Heart left ventricle (tissue), 16 donors: ENCODE measurements around the gene BMP8A. TPM values are rescaled to one million over a fixed set of nuclear protein-coding genes. Genes with fewer than 3 reads are reported as not detected.
"Not testable (repeated sequence)": the region's sequence is repeated elsewhere in the genome, so short reads cannot be mapped to it uniquely, and the experiment has no call there.

Source experiments
- ATAC-seq, 4 donors: fragments of 200-7000 bp; cut with Tn5 transposase; one replicate each; pipeline ENCODE4 v1.9.1; 2020 to 2022; ENCODE audit warnings: moderate library complexity in 4 of 4, mild to moderate bottlenecking in 3 of 4, moderate number of reproducible peaks in 1 of 4
- DNase-seq, 5 donors: peaks; one replicate each; pipeline ENCODE4 v3.0.0-alpha.2; 2020
- H3K27ac ChIP-seq, 12 donors: fragments of 200-600 bp; sonication (generic) in 4 of 12; one replicate each; pipeline versions ENCODE4 v1.5.0 to v1.8.0; 2016 to 2022; ENCODE audit warnings: mild to moderate bottlenecking in 2 of 12
- H3K27me3 ChIP-seq, 9 donors: fragments of 200-600 bp; sonication (generic) in 2 of 9; one replicate each; pipeline versions ENCODE4 v1.5.1 to v1.8.0; 2016 to 2022; ENCODE audit warnings: mild to moderate bottlenecking in 3 of 9
- H3K36me3 ChIP-seq, 9 donors: fragments of 200-600 bp; sonication (generic) in 2 of 9; one replicate each; pipeline versions ENCODE4 v1.5.0 to v1.8.0; 2018 to 2022; ENCODE audit warnings: mild to moderate bottlenecking in 2 of 9
- H3K4me1 ChIP-seq, 12 donors: fragments of 200-600 bp; sonication (generic) in 4 of 12; one replicate each; pipeline versions ENCODE4 v1.5.0 to v1.8.0; 2016 to 2022; ENCODE audit warnings: mild to moderate bottlenecking in 3 of 12
- H3K4me3 ChIP-seq, 12 donors: fragments of 200-600 bp; sonication (generic) in 4 of 12; one replicate each; pipeline versions ENCODE4 v1.5.0 to v1.8.0; 2017 to 2022; ENCODE audit warnings: mild to moderate bottlenecking in 9 of 12, moderate library complexity in 4 of 12
- H3K9me3 ChIP-seq, 12 donors: fragments of 200-600 bp; sonication (generic) in 4 of 12; one replicate each; pipeline versions ENCODE4 v1.5.0 to v1.8.0; 2016 to 2022; ENCODE audit warnings: mild to moderate bottlenecking in 1 of 12
- POLR2A ChIP-seq, 2 donors: fragments of 450-650 bp; IDR thresholded peaks; one replicate each; pipeline ENCODE4 v1.6.1; 2017; ENCODE audit warnings: antibody characterized with exemption in 2 of 2, mild to moderate bottlenecking in 2 of 2, moderate library complexity in 2 of 2
- WGBS, 4 donors: extraction: QIAGEN DNeasy Blood & Tissue Kit in 2 of 4; methylation state at CpG; one replicate each; pipeline versions ENCODE4 v1.1.5 to v1.1.7; 2013 to 2018; 5-methylcytosine and 5-hydroxymethylcytosine counted together
- intact Hi-C, 10 donors: fragments of 100-400 bp; cut with DNase I; formaldehyde crosslinking; loops; one replicate each; pipeline versions ENCODE4 v1.11.1 to v1.14.2; 2022
- polyA plus RNA-seq, 2 donors: library from polyadenylated mRNA; stranded (reverse); fragments of 200-250 nt; gene quantifications; one replicate each; pipeline ENCODE4 v1.2.3, GENCODE V29; 2013
- total RNA-seq, 9 donors: library from RNA; depleted of rRNA in 2 of 9; stranded (reverse); fragments of >200 nt in 2 of 9; fragmentation: NEBNext Ultra II Directional in 3 of 9; extraction: Animal tissue kit (Norgen Biotek cat#: 25700) in 3 of 9; gene quantifications; one replicate each; pipeline versions ENCODE4 v1.1.0 to v1.2.4, GENCODE V29; 2016 to 2023
- TF ChIP-seq, protein P1 (sequence below), 12 donors: fragments of 200-600 bp; sonication (generic) in 4 of 12; IDR thresholded peaks; one replicate each; pipeline versions ENCODE4 v1.5.0 to v1.8.0; 2018 to 2022; ENCODE audit warnings: antibody characterized with exemption in 12 of 12, mild to moderate bottlenecking in 5 of 12
- donor health status: ischemic (EF 13 %, LVEDD 7.1; RV severe dilation, severe dysfunction).
- donor health status: healthy with polysubstance abuse.
- donor health status: DM: no; HTN: yes; CAD: no.
- donor health status: DM: no; HTN: no; CAD: no.
- donor health status: ischemic (EF 25% LVEDD 6.9; RV normal size, moderate dysfunction).
- donor health status: ischemic (EF 25% LVEDD 5.7; RV mildly dilated, moderate dysfunction).
- donor health status: healthy.
- donor health status: DM: yes; HTN: yes; CAD: no.
- donor health status: ischemic (EF 35%, LVEDD 5.7; RV mildly dilated, moderate dysfunction).
- donor health status: nonischemic (EF 11% LVEDD 7.7; RV severe dilation, severe dysfunction).
- donor health status: DM: yes; HTN: yes; CAD: no.
- donor health status: PGD.
- donor health status: ischemic (EF 29% LVEDD 5.4; RV normal size, mild dysfunction).
- donor health status: nonischemic (EF 23%, LVEDD 6.1; RV moderate dilation, normal function).

BMP8A gene
- total and polyA plus RNA-seq, 11 donors = 0.22 to 2.4 (median 0.60) TPM; not detected in 2

DNA sequence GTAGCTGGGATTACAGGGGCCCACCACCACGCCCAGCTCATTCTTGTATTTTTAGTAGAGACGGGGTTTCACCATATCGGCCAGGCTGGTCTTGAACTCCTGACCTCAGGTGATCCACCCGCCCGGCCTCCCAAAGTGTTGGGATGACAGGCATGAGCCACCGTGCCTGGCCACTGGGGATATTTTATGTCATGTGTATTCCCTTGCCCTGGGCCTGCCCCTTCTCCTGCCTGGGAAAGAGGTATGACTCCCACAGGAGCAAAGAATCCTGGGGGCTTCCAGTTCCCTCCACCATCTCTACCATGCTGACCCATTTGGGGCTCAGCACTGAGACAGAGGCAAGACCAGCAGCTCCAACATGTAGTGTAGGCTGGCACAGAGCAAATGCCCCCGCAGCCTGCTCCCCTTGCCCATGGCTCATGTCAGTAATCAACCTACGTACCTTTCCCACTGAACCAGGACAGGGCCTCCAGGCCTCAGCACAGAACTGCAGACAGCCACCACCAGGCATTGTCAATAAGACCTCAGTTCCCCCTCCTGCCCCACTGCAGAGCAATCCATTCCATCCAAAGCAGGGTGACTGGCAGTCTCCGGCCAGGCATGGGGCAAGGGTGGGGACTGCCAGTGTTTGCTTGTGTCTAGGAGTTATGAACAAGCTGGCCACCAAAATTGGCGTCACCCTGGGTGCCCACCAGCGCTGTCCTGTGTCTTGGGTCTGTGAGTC, 35.2 kb downstream of the BMP8A start:
- DNase-seq (no peak), ATAC-seq (no peak)
- H3K36me3 ChIP-seq = peaks cover 0 to 50% (median 36%) of the 10 kb centered on the region in 9 donors
- peak overlapping the region in 4 of 12 donors; percentile 12 to 53 (median 34) for H3K27ac ChIP-seq
- intact Hi-C loops = no loop called here
- no peak overlapping the region for H3K4me3 ChIP-seq
- no peaks in the 10 kb centered on the region for H3K27me3 ChIP-seq
- 96 to 98% (median 97%) methylated on average over 11 of the region's 11 CpGs for WGBS, 4 donors
- TF ChIP-seq, protein P1, sequence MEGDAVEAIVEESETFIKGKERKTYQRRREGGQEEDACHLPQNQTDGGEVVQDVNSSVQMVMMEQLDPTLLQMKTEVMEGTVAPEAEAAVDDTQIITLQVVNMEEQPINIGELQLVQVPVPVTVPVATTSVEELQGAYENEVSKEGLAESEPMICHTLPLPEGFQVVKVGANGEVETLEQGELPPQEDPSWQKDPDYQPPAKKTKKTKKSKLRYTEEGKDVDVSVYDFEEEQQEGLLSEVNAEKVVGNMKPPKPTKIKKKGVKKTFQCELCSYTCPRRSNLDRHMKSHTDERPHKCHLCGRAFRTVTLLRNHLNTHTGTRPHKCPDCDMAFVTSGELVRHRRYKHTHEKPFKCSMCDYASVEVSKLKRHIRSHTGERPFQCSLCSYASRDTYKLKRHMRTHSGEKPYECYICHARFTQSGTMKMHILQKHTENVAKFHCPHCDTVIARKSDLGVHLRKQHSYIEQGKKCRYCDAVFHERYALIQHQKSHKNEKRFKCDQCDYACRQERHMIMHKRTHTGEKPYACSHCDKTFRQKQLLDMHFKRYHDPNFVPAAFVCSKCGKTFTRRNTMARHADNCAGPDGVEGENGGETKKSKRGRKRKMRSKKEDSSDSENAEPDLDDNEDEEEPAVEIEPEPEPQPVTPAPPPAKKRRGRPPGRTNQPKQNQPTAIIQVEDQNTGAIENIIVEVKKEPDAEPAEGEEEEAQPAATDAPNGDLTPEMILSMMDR (IDR thresholded peaks at IDR 0.05) = no peak
- TF ChIP-seq POLR2A (IDR thresholded peaks at IDR 0.05) = no peak
- peaks cover 0 to 10% (median 0%) of the 10 kb centered on the region in 12 donors for H3K4me1 ChIP-seq
- no peaks in the 10 kb centered on the region for H3K9me3 ChIP-seq

- H3K27ac ChIP-seq, H3K27me3 ChIP-seq, H3K4me1 ChIP-seq, H3K9me3 ChIP-seq, H3K4me3 ChIP-seq, intact Hi-C loops, ATAC-seq, DNase-seq: not testable (repeated sequence)
- H3K36me3 ChIP-seq = peaks cover 0 to 55% (median 41%) of the 10 kb centered on the region in 9 donors
- WGBS, 4 donors = 92 to 100% (median 96%) methylated on average over 4 to 8 of the region's 8 CpGs
Measured at GRCh38 chr1:39527190-39527579, 35.7 kb downstream of the BMP8A start.

GRCh38 chr1:39528082-39528481, 36.6 kb downstream of the BMP8A start:
- no peak for ATAC-seq
- intact Hi-C loops = no loop called here
- WGBS, 4 donors = 79 to 91% (median 84%) methylated on average over 4 of the region's 4 CpGs
- no peak overlapping the region for H3K27ac ChIP-seq
- TF ChIP-seq, protein P1 (IDR thresholded peaks at IDR 0.05) = no peak
- no peak for TF ChIP-seq POLR2A (IDR thresholded peaks at IDR 0.05)
- no peaks in the 10 kb centered on the region for H3K9me3 ChIP-seq
- H3K36me3 ChIP-seq = peaks cover 0 to 64% (median 50%) of the 10 kb centered on the region in 9 donors
- no peaks in the 10 kb centered on the region for H3K27me3 ChIP-seq
- DNase-seq = no peak
- peaks cover 0 to 10% (median 0%) of the 10 kb centered on the region in 12 donors for H3K4me1 ChIP-seq
- no peak overlapping the region for H3K4me3 ChIP-seq

DNA sequence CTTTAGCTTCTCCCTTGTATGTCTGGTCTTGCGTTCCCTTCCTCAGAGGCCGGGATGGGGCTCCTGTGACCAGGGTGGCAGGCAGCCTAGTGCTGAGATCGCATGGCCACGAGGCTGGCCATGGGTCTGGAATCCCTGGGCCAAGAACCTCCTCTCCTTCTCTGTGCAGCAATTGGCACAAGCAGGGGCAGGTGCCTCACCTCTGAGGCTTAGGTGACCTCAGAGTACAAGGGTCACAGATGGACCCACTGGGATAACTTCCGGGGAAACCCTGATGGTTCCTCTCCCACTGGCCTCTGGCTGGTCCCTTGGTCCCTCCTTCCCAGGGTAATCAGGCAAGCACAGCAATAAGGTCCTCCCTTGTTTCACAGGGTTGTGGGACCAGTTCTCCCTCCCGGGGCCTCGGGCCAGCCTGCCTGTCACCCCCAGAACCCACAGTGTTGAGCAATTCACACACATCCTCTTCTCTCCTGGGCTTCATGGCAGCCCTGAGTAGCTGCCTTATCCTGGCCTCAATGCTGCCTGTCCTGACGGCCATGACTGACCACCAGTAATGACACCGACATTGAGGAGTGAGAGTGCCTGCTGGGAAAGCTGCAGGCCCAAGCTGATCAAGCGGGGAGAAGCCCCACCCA, 38.6 kb downstream of the BMP8A start:
- intact Hi-C loops = loop anchor here in 7 of 10 donors (10.0 kb wide), 6 partner anchors 45 to 435 kb away; no protein-coding TSS in a partner anchor
- Histone ChIP-seq H3K36me3 (peaks cover 0 to 84% (median 69%) of the 10 kb centered on the region in 9 donors), H3K9me3 (no peaks in the 10 kb centered on the region), H3K27ac (no peak overlapping the region), H3K4me1 (peaks cover 0 to 10% (median 0%) of the 10 kb centered on the region in 12 donors), H3K4me3 (no peak overlapping the region), H3K27me3 (no peaks in the 10 kb centered on the region)
- ATAC-seq (no peak), DNase-seq (no peak)
- TF ChIP-seq, protein P1 (IDR thresholded peaks at IDR 0.05) = no peak
- no peak for TF ChIP-seq POLR2A (IDR thresholded peaks at IDR 0.05)
- WGBS, 4 donors = 92 to 95% (median 93%) methylated on average over 8 to 10 of the region's 10 CpGs
